Coronary artery (tissue), 2 donors: Measurements from ENCODE around the gene GNAL.
A peak's percentile ranks its signal among the peaks of the same experiment; 100 is the strongest.

ENCODE experiments used
- DNase-seq: peaks from one replicate; pipeline ENCODE4 v3.0.0-alpha.2; 2017; ENCODE audit warnings: low spot score
- H3K27ac ChIP-seq, 2 donors: fragments of 200-600 bp; sonication (generic); one replicate each; pipeline ENCODE4 v1.5.1; 2016 to 2019
- H3K4me3 ChIP-seq: fragments of 200-600 bp; sonication (generic); 2 replicates; pipeline ENCODE4 v1.5.1; 2016; ENCODE audit warnings: mild to moderate bottlenecking, moderate library complexity
- TF ChIP-seq, protein P1 (sequence below): fragments of 200-600 bp; sonication (generic); IDR thresholded peaks from one replicate; pipeline ENCODE4 v1.5.1; 2019; ENCODE audit warnings: antibody characterized with exemption

GNAL gene

GRCh38 chr18:11842562-11842961, 153.5 kb downstream of the GNAL start:
- no peak for DNase-seq
- TF ChIP-seq, protein P1, sequence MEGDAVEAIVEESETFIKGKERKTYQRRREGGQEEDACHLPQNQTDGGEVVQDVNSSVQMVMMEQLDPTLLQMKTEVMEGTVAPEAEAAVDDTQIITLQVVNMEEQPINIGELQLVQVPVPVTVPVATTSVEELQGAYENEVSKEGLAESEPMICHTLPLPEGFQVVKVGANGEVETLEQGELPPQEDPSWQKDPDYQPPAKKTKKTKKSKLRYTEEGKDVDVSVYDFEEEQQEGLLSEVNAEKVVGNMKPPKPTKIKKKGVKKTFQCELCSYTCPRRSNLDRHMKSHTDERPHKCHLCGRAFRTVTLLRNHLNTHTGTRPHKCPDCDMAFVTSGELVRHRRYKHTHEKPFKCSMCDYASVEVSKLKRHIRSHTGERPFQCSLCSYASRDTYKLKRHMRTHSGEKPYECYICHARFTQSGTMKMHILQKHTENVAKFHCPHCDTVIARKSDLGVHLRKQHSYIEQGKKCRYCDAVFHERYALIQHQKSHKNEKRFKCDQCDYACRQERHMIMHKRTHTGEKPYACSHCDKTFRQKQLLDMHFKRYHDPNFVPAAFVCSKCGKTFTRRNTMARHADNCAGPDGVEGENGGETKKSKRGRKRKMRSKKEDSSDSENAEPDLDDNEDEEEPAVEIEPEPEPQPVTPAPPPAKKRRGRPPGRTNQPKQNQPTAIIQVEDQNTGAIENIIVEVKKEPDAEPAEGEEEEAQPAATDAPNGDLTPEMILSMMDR: no peak
- no peak overlapping the region for H3K27ac ChIP-seq

DNA sequence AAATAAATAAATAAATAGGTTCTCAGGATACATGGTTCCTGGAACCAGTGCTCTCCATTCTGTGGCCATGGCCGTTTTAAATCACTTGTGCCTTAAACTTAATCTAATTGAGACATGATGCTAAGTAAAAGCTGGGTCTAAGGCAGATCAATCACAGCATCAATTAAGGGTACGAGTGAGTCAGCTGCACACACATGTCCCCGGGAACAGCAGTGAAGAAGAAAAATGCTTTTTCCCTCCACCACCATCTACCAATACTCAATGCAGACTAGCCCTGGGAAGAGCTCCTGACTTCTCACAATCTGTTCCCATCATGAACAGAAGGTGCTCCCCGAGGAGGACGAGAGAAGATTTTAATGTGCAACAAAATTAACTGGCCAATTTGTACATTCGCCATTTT, 155.4 kb downstream of the GNAL start:
- DNase-seq: no peak
- Histone ChIP-seq H3K27ac (no peak overlapping the region), H3K4me3 (no peak overlapping the region)
- TF ChIP-seq, protein P1: no peak

More at GRCh38 chr18:11842562-11842961, 153.5 kb downstream of the GNAL start:
- H3K4me3 ChIP-seq: no peak overlapping the region

DNA sequence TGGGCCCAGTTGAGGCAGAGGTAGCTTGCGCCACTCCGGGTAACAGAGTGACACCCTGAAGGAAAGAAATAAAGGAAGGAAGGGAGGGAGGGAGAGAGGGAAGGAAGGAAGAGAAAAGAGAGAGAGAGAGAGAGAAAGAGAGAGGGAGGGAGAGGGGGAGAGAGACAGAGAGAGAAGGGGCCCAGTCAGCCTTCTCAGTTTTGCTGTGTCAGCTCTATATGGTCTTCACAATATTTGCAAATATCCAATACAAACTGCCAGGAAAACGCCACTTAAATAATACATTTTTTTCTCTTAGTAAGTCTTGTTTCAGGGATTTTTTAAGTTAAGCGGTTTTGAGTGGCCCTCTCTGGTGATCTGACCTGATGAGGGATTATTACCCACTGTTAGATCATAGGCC, 156.6 kb downstream of the GNAL start:
- TF ChIP-seq, protein P1: no peak
- no peak overlapping the region for H3K4me3 ChIP-seq
- H3K27ac ChIP-seq: no peak overlapping the region
- no peak for DNase-seq

DNA sequence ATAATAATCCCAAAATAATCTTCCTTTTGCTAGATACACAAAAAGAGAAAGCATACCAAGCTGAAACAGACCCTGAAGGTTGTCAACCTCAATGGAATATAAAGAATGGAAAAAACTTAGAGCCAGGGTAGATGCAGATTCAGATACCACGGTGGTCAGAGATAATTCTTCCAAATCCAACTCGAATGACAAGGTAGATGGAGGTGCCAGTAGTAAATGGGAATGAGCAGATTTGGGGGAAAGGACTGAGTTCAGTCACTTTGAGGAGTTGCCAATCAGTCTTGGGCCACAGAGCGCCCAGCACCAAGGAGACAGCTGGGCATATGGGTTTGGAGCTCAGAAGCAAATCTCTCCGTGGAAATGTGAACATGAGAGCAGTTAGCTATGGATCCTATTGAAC, 158.7 kb downstream of the GNAL start:
- Histone ChIP-seq H3K27ac (no peak overlapping the region), H3K4me3 (no peak overlapping the region)
- no peak for DNase-seq
- TF ChIP-seq, protein P1: no peak

- TF ChIP-seq, protein P1: no peak
- peak overlapping the region; percentile 90 to 95 for H3K27ac ChIP-seq
- H3K4me3 ChIP-seq: no peak overlapping the region
- DNase-seq: no peak
Observed at GRCh38 chr18:11849279-11849678, 160.2 kb downstream of the GNAL start.

DNA sequence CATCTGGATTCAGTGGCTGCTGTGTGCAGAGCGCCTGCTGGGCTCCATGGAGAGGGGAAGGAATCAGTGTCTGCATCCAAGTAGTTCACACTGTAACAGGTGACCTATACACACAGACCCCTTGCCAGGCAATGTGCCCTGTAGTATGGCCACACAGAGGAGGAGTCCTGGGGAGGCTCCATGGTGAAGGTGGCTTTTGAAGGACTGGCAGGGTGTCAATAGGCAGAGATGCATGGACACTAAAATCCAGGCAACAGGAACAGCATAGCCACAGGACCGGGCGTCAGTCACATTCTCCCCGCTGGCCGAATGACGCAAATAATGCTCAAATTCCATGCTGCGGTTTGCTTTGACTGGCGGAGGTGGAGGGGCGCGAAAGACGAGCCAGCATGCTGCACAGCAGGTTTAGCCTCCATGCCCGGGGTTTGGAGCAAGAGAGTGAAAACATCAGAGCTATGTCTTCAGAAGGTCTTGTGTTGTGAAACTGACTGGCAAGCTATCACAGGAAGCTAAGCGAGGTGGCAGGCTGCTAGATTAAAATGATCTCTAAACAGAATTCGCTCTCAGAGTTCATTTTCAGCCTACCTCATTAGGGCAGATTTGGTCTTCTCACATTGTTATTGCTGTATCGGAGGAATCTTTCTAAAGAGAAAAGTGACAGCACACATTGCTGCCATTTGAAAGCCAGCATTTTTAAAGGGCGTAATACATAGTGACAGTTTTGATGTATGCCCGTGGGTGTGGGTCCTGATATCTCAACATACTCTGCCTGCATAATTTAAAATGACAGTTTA, 161.0 kb downstream of the GNAL start:
- peak overlapping the region; percentile 73 for H3K4me3 ChIP-seq
- peak; percentile 95 for DNase-seq
- TF ChIP-seq, protein P1: no peak
- peak overlapping the region; percentile 90 to 95 for H3K27ac ChIP-seq

DNA sequence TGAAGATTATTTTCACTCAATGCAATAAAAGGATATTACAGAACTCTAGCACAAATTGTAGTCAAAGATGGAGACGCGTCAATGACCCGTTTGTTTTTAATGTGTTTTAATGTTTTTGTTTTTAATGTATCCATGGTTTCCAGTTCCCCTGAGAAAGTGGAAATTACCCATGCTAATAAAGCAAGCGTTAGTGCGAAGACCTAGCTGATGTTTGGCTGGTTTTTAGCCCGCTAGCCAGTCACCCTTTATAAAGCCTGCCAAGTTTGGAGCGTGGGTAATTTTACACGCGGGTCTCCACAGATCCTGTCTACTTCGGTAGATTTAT, 161.7 kb downstream of the GNAL start:
- peak overlapping the region; percentile 73 for H3K4me3 ChIP-seq
- H3K27ac ChIP-seq: peak overlapping the region; percentile 90 to 95
- no peak for DNase-seq
- TF ChIP-seq, protein P1: no peak
